ENCODE data around the gene ARID4B.

DNA sequence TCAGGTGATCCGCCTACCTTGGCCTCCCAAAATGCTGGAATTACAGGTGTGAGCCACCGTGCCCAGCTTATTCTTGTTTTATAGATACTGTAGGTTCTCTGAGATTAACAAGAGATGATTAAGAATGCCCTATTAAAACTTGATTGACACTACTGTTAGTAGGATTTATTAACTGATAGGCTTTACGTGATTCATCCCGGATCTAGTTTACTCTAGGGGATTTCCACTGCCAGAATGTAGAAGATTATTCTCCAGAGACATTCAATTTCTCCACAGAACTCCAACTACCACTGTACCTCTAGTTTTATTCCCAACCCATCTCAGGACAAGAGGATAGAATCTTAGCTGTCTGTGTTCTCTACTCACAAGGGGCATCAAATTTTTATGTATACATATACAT is 140.7 kb downstream of the ARID4B start:
- no peak for TF ChIP-seq CTCF (IDR thresholded peaks at IDR 0.05 in 2 of 3, conservative IDR thresholded peaks at IDR 0.05 in 1 of 3; ENCODE audit: borderline replicate concordance in 1 of 3, insufficient read depth in 1 of 3, low read depth in 2 of 3, low read length in 2 of 3)
- TF ChIP-seq POLR2A (IDR thresholded peaks at IDR 0.05; ENCODE audit: borderline replicate concordance, extremely low read depth, insufficient read depth, insufficient read length): no peak
- TF ChIP-seq ZNF274 (IDR thresholded peaks at IDR 0.05; ENCODE audit: low read depth, low read length): no peak
- TF ChIP-seq SP1 (IDR thresholded peaks at IDR 0.05; ENCODE audit: low read depth): no peak
- TF ChIP-seq POLR2AphosphoS5 (IDR thresholded peaks at IDR 0.05; ENCODE audit: low read depth, low read length): no peak
- TF ChIP-seq TCF7L2 (IDR thresholded peaks at IDR 0.05; ENCODE audit: borderline replicate concordance, extremely low read depth, insufficient read depth, insufficient read length): no peak
- TF ChIP-seq ELF1 (IDR thresholded peaks at IDR 0.05; ENCODE audit: borderline replicate concordance, low read depth): no peak
- TF ChIP-seq EZH2 (IDR thresholded peaks at IDR 0.05): no peak
